Breast epithelium (tissue), 3 donors: ENCODE results near the gene USH1C.

Experiments used
- CTCF ChIP-seq, 3 donors: fragments of 450-650 bp; IDR thresholded peaks; one replicate each; pipeline ENCODE4 v1.5.1; 2016 to 2017; ENCODE audit warnings: antibody characterized with exemption in 3 of 3, mild to moderate bottlenecking in 3 of 3, moderate library complexity in 3 of 3
- POLR2A ChIP-seq: fragments of 450-650 bp; IDR thresholded peaks from one replicate; pipeline ENCODE4 v1.6.1; 2016; ENCODE audit warnings: antibody characterized with exemption, mild to moderate bottlenecking, moderate library complexity

- no peak for TF ChIP-seq CTCF (IDR thresholded peaks at IDR 0.05)
- no peak for TF ChIP-seq POLR2A
Observed at GRCh38 chr11:17462940-17463339, 81.3 kb downstream of the USH1C start.
